ENCODE measurements around the gene HP. TPM values are rescaled to one million over a fixed set of nuclear protein-coding genes. Genes with fewer than 3 reads are reported as not detected.
"Not testable (repeated sequence)": the region's sequence is repeated elsewhere in the genome, so short reads cannot be mapped to it uniquely, and the experiment has no call there.

HP gene
- total RNA-seq, 1 donor from 2014 or later, result not detected

DNA sequence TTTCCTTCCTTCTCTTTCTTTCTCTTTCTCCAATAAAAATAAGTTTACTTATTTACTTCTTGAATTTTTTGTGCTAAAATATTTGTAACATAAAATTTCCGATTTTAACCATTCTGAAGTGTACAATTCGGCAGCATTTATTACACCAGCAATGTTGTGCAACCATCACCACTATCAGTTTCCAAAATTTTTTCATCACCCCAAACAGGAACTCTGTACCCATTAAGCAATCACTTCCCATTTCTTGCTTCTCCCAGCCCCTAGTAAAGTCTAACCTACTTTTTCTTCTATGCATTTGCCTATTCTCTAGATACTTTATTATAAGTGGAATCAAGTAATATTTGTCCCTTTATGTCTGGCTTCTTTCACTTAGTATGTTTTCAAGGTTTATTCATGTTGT lies 2.5 kb upstream of the HP start:
- no peak for TF ChIP-seq CTCF (IDR thresholded peaks at IDR 0.05)
- H3K27ac Mint-ChIP-seq (ENCODE audit: unreplicated experiment), result no peak overlapping the region
- H3K4me3 Mint-ChIP-seq (ENCODE audit: unreplicated experiment), result no peak overlapping the region
- peaks cover 8% of the 10 kb centered on the region for H3K36me3 Mint-ChIP-seq (ENCODE audit: low read depth)
- no peak for DNase-seq (ENCODE audit: low spot score)
- peaks cover 6% of the 10 kb centered on the region for H3K27me3 Mint-ChIP-seq (ENCODE audit: low read depth)
- no peaks in the 10 kb centered on the region for H3K4me1 Mint-ChIP-seq (ENCODE audit: low read depth)
- H3K9me3 Mint-ChIP-seq (ENCODE audit: low read depth), result peaks cover 11% of the 10 kb centered on the region

GRCh38 chr16:72055911-72056310 lies 1.6 kb downstream of the HP start:
- no peak for TF ChIP-seq CTCF (IDR thresholded peaks at IDR 0.05)
- Mint-ChIP-seq H3K4me1 (ENCODE audit: low read depth) (no peaks in the 10 kb centered on the region), H3K4me3 (ENCODE audit: unreplicated experiment) (no peak overlapping the region), H3K27ac (ENCODE audit: unreplicated experiment) (no peak overlapping the region), H3K27me3 (ENCODE audit: low read depth) (peaks cover 10% of the 10 kb centered on the region), H3K9me3 (ENCODE audit: low read depth) (no peaks in the 10 kb centered on the region), H3K36me3 (ENCODE audit: low read depth) (peaks cover 2% of the 10 kb centered on the region)
- DNase-seq (ENCODE audit: low spot score), result no peak

- DNase-seq (ENCODE audit: low spot score); H3K9me3 Mint-ChIP-seq (ENCODE audit: low read depth); H3K36me3 Mint-ChIP-seq (ENCODE audit: low read depth); H3K4me3 Mint-ChIP-seq (ENCODE audit: unreplicated experiment); H3K27ac Mint-ChIP-seq (ENCODE audit: unreplicated experiment); H3K4me1 Mint-ChIP-seq (ENCODE audit: low read depth): not testable (repeated sequence)
- H3K27me3 Mint-ChIP-seq (ENCODE audit: low read depth), result peaks cover 10% of the 10 kb centered on the region
Measured at GRCh38 chr16:72057313-72057712, 3.0 kb downstream of the HP start.

DNA sequence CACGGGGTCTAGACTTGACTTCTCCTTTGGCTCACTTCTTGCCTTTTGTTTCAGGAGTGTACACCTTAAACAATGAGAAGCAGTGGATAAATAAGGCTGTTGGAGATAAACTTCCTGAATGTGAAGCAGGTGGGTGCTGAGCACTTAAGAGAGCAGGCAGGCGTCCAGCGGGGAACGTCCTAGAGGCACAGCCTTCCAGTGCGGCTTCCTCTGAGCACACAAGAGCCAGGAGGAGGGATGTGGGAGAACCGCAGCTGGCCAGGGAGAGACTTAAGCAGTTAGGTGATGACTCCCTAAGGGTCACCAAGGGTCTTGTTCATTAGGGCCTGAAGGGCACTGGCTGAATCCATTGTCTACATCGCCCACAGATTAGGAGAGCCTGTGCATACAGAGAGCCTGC lies 4.8 kb downstream of the HP start:
- not testable (repeated sequence) for H3K4me1 Mint-ChIP-seq (ENCODE audit: low read depth); H3K9me3 Mint-ChIP-seq (ENCODE audit: low read depth); H3K36me3 Mint-ChIP-seq (ENCODE audit: low read depth); H3K27ac Mint-ChIP-seq (ENCODE audit: unreplicated experiment); H3K4me3 Mint-ChIP-seq (ENCODE audit: unreplicated experiment); DNase-seq (ENCODE audit: low spot score); H3K27me3 Mint-ChIP-seq (ENCODE audit: low read depth)

- Mint-ChIP-seq H3K36me3 (ENCODE audit: low read depth) (peaks cover 5% of the 10 kb centered on the region), H3K4me1 (ENCODE audit: low read depth) (no peaks in the 10 kb centered on the region), H3K4me3 (ENCODE audit: unreplicated experiment) (no peak overlapping the region), H3K27ac (ENCODE audit: unreplicated experiment) (no peak overlapping the region), H3K27me3 (ENCODE audit: low read depth) (peaks cover 9% of the 10 kb centered on the region), H3K9me3 (ENCODE audit: low read depth) (no peaks in the 10 kb centered on the region)
- DNase-seq (ENCODE audit: low spot score), result no peak
- TF ChIP-seq CTCF (IDR thresholded peaks at IDR 0.05), result no peak
Measured at GRCh38 chr16:72060405-72060804, 6.1 kb downstream of the HP start.

GRCh38 chr16:72061564-72061963 lies 7.3 kb downstream of the HP start:
- H3K4me1 Mint-ChIP-seq (ENCODE audit: low read depth), result no peaks in the 10 kb centered on the region
- DNase-seq (ENCODE audit: low spot score), result no peak
- peaks cover 5% of the 10 kb centered on the region for H3K27me3 Mint-ChIP-seq (ENCODE audit: low read depth)
- H3K4me3 Mint-ChIP-seq (ENCODE audit: unreplicated experiment), result no peak overlapping the region
- H3K27ac Mint-ChIP-seq (ENCODE audit: unreplicated experiment), result no peak overlapping the region
- H3K9me3 Mint-ChIP-seq (ENCODE audit: low read depth), result no peaks in the 10 kb centered on the region
- TF ChIP-seq CTCF (IDR thresholded peaks at IDR 0.05), result no peak
- H3K36me3 Mint-ChIP-seq (ENCODE audit: low read depth), result peaks cover 5% of the 10 kb centered on the region
